Measurements from ENCODE around the gene CACNA1C. TPM values are rescaled to one million over a fixed set of nuclear protein-coding genes. Genes with fewer than 3 reads are reported as not detected.

CACNA1C gene
- total RNA-seq, 2 experiments from 2014 or later: 0.69 to 1.4 TPM

- no peak for DNase-seq (ENCODE audit: low spot score)
- TF ChIP-seq CTCF (conservative IDR thresholded peaks at IDR 0.05; ENCODE audit: low read length) (no peak), EZH2phosphoT487 (IDR thresholded peaks at IDR 0.05; ENCODE audit: borderline replicate concordance, low read depth, low read length) (no peak)
- H3K4me3 ChIP-seq (ENCODE audit: low read depth, low read length, poor library complexity, severe bottlenecking): no peak overlapping the region
- intact Hi-C loops (cut with micrococcal nuclease; ENCODE audit: unreplicated experiment): no loop called here
- no peaks in the 10 kb centered on the region for H4K20me1 ChIP-seq (ENCODE audit: insufficient read depth, low read length)
- H3K79me2 ChIP-seq (ENCODE audit: insufficient read depth, low read depth, low read length): no peaks in the 10 kb centered on the region
- no peaks in the 10 kb centered on the region; the same call in 1 of the 2 replicates for H3K9me3 ChIP-seq (ENCODE audit: low read length)
- peaks cover 70% of the 10 kb centered on the region for H3K4me1 ChIP-seq (ENCODE audit: insufficient read depth, low read length, poor library complexity, severe bottlenecking)
- ChIA-PET POLR2A (interaction anchor here (0.8 kb wide), 1 partner anchor 16 kb away, joined by 5 read pairs; no protein-coding TSS in a partner anchor), CTCF (ENCODE audit: unreplicated experiment) (interaction anchor here (0.8 kb wide), 1 partner anchor 56 kb away, joined by 3 read pairs; no protein-coding TSS in a partner anchor)
- H2AFZ ChIP-seq (ENCODE audit: low read length): peak overlapping the region; percentile 73; the same call in 1 of the 2 replicates
- no peaks in the 10 kb centered on the region for H3K36me3 ChIP-seq (ENCODE audit: insufficient read depth, low read length)
- no peak overlapping the region for H3K27ac ChIP-seq (ENCODE audit: low read depth, low read length, poor library complexity, severe bottlenecking)
- BruUV-seq (replicated peaks): no TSS peak
- H3K9me2 ChIP-seq (ENCODE audit: insufficient read depth, low read length): no peaks in the 10 kb centered on the region
- no peak overlapping the region for H3K4me2 ChIP-seq (ENCODE audit: low read length)
Measured at GRCh38 chr12:2300168-2300567, 247.4 kb downstream of the CACNA1C start.

DNA sequence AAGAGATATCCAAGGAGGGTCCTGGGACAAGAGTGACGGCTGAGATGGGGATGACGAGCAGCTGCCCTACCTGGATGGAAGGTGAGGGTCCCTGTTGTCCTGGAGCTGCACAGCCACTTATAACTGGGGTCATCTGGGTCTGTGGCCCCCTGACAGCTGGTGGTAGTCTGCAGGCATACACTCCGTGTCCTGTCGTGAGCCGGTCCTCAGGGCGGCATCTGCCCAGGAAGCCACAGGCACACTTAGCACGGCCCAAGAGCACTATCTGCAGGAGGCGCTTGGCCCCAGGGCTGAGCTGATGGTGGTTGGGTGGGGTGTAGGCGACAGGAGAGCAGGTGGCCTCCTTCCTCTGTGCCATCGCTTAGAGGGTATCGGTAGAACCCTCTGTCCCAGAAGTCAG lies 248.1 kb downstream of the CACNA1C start:
- no TSS peak for BruUV-seq (replicated peaks)

More for the DNA sequence above, 248.1 kb downstream of the CACNA1C start:
- Histone ChIP-seq H3K4me3 (ENCODE audit: low read depth, low read length, poor library complexity, severe bottlenecking) (no peak overlapping the region), H3K9me3 (ENCODE audit: low read length) (no peaks in the 10 kb centered on the region; the same call in 1 of the 2 replicates), H3K4me2 (ENCODE audit: low read length) (no peak overlapping the region), H3K27ac (ENCODE audit: low read depth, low read length, poor library complexity, severe bottlenecking) (no peak overlapping the region), H3K9me2 (ENCODE audit: insufficient read depth, low read length) (no peaks in the 10 kb centered on the region), H3K4me1 (ENCODE audit: insufficient read depth, low read length, poor library complexity, severe bottlenecking) (peaks cover 70% of the 10 kb centered on the region), H4K20me1 (ENCODE audit: insufficient read depth, low read length) (no peaks in the 10 kb centered on the region), H3K79me2 (ENCODE audit: insufficient read depth, low read depth, low read length) (no peaks in the 10 kb centered on the region), H3K36me3 (ENCODE audit: insufficient read depth, low read length) (no peaks in the 10 kb centered on the region), H2AFZ (ENCODE audit: low read length) (peak overlapping the region; percentile 74; the same call in 1 of the 2 replicates)
- no peak for TF ChIP-seq CTCF (conservative IDR thresholded peaks at IDR 0.05; ENCODE audit: low read length)
- no peak for TF ChIP-seq EZH2phosphoT487 (IDR thresholded peaks at IDR 0.05; ENCODE audit: borderline replicate concordance, low read depth, low read length)
- ChIA-PET CTCF (ENCODE audit: unreplicated experiment) (interaction anchor here (0.8 kb wide), 1 partner anchor 55 kb away, joined by 3 read pairs; no protein-coding TSS in a partner anchor), POLR2A (no interaction called here)
- intact Hi-C loops (cut with micrococcal nuclease; ENCODE audit: unreplicated experiment): no loop called here
- DNase-seq (ENCODE audit: low spot score): peak; percentile 30
